Activated CD4-positive, alpha-beta T cell treated with anti-CD3 and anti-CD28 coated beads, Interleukin-2, amount 50 U/mL, for 16 hours (primary cell): ENCODE measurements around the gene KANK4.

Experiments
- DNase-seq: peaks from one replicate; pipeline ENCODE4 v3.0.0-alpha.2; 2020

Gene KANK4

GRCh38 chr1:62304515-62304914 is 14.7 kb downstream of the KANK4 start:
- no peak for DNase-seq

DNA sequence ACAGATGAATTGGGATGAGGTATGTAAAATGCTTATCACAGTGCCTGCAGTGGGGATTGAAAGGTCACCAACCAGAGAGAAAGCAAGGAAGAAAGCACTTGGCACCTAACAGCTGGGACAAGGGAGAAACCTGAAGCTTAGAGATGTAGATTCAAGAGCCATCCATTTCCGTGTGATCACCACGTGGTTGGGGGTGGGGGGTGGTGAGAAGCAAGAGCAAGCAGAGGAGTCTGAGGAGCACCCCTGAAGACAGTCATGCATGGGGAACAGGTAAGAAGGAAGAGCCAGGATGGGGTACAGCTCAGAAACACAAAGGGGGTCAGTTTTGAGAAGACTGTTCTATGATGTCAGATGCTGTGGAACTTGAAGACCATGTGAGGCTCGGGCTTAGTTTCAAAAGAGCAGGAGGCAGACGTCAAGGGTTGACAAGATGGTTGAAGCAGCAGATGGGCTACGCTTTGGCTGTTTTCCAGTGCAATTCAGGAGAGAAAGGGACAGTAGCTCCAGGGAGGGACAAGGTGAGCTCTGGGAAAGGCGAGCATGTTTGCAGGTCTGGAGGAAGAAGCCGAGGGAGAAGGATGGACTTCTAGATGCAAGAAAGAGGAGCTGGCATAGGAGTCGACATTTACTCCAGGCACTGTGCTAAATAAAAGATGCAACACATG is 17.4 kb downstream of the KANK4 start:
- no peak for DNase-seq

DNA sequence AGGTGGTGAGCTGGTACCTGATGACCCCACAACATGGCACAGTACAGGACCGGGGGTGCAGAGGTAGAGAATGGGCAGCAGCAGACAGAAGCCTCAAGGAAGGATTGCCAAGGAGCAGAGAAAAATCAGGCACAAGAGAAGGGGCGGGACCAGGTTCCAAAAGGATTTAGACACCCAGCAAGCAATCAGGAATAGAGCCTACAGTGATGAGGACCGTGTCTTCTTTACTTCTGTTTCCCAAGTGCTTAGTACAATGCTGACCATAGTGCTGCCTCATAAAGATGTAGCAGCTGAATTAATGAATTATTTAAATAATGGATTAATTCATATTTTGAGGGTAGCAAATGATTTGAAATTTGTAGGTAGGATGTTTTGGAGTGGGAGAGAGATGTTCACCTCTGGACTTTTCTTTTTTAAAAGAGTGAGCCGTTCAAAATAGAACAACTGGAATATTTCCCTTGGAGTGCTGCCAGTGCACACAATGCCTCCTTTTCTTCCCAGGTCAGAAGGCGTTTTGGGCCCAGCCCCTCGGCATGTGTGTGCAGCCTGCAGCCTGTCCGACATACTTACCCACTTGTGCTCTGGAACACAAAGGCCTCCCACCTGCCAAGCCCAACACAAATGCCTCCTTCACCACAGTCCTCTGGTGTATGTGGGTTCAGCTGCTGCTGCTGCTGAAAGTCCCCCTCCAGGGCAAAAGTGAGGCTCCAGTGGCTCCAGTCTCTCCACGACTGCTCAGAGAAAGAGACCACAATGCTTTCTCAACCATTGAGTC is 19.6 kb downstream of the KANK4 start:
- no peak for DNase-seq

DNA sequence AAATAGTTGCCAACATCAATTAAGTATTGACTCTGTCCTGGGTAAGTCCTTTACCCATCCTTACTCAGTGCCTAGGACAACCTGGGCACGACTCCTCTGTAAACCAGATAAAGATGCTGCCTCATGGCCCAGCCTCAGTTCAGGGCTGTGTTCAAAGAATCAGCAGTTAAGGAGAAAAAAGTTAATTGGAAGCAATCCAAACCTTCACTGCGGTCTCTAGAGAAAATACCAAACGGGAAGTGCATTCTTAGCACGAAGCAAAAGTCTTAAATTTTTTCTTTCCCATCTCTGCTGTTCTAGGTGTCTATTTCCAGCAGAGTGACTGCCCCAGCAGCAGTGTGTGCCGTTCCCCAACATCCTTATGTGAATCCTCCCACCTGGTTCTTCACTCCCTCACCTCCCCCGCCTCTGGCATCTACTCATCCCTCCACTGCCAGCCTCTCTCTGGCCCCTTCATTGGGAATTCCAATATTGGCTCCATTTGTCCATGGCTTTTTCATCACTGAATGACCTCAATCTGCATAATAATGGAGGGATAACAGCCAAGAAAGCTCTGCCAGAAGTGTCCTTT is 23.2 kb downstream of the KANK4 start:
- no peak for DNase-seq

GRCh38 chr1:62294261-62294660 is 25.0 kb downstream of the KANK4 start:
- DNase-seq: no peak

- DNase-seq: no peak
These were observed 30.6 kb downstream of the KANK4 start for GRCh38 chr1:62288662-62289061.

DNA sequence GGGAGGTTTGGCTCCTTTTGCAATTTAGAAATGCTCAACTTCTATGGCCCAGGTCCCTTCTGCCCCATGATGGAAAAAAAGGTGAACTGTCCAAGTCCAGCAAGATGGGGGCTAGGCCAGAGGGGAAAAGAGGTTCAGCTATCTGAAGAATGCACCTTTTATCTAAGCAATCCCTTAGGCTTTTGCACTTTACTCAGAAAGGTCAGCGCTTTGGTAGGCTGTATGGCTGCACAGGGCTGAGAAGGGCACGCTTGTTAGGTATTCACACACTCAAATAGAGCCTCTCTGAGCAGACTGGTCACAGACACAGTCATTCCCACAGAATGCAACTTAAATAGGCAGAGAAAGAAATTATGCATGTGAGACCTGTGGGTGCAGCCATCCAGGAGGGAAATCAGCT is 31.0 kb downstream of the KANK4 start:
- no peak for DNase-seq

DNA sequence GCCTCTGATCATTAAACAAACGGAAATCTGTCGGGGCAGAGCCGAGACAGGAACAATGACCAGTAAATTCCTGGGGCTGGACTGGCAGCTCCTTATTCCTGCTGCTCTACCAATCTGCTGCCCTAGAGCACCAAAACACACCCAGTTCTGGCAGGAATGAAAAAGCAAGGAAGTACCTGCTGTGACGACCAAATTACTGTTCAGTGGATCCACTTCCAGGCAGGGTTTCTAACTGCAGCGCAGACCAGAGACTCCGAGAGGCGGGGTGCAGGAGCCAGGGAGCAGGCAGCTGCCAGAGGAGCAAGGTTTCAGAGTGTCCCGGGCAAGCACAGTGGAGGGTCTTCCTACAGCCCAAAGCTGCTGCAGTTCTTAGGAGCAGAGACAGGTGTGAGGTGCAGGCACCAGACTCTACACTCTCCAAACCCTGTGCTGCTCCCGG is 32.4 kb downstream of the KANK4 start:
- no peak for DNase-seq

GRCh38 chr1:62285984-62286785 is 33.0 kb downstream of the KANK4 start:
- DNase-seq: no peak

GRCh38 chr1:62285440-62285839 is 33.8 kb downstream of the KANK4 start:
- no peak for DNase-seq

DNA sequence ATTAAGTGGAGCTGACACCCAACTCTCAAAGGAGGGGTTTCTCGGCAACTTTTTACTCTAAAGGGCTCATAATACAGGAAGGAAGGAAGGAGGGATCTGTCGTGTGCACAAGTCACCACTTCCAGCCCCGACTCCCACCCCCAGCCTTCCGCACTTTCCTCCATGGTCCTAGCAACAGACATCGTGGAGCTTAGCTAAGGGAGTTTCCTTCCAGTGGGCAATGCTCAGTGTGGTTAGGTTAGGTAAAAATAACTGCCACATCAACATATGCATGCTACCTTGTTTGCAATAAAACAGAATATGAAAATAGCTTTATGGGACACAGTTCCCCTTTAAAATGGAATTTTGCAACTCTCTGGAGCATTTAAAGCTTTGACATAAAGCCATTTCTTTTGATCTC is 35.2 kb downstream of the KANK4 start:
- DNase-seq: no peak

DNA sequence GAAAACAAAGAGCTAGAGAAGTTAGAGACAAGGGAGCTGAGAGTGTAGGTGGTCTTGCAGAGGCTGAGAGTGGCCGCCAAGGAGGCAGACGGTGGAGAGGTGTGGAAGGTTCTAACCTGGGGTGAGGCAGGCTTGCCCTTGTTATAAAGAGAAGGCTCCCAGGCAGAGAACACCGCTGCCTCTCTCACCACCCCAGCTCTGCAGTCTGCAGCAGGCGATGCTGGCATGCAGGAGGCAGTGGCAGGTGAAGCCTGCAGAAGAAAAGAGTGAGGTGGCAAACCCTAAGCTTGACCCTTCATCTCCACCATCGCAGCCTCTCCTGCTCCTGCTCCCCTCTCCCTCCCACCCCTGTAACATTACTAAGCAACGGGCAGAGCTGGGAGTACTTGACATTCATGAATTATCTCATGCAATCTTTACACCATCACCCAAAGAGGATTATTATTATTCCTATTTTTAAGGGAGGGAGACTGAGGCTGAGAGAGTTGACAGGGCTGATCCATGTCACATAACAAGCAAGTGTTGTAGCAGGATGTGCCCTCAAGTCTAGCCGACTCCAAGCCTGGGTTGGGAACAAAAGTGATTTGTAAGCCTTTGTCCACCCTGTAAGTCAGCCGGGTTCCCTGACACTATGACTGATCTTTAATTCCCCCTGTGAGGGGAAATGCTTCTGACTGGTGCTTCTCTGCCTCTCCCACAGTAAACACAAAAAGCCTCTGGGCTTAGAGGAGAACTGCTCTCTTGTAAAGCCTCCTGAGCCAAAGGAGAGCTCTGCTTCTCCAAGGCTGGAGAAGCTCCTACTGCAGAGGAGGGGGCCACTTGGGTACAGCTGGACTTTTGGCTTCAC is 36.1 kb downstream of the KANK4 start:
- DNase-seq: no peak

DNA sequence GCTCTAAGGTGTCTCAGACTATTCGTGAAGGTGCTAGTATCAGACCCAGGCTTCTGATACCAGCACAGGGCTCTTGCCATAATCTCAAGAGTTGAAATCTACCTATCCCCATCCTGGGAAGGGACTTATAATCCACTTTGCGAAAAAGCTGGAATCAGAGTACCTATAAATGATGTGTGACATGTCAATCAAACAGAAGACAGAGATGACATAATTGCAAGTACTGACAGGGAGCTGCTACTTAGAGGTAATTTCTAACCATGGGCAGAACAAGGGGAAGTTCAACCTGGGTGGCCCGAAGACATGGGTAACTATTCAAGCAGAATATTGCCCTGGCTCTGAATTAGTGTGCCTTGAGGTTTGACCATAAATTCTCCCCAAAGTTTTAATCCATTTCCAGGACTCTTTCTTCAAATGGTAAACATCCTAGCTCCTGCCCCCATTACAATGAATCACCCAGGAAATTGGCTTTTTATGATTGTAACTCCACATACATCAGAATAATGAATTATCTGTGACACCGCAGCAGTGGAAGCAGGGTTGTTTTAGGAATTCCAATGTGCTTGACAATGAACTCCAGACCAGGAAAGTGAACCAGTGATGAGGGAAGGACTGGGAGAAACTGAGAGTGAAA is 37.2 kb downstream of the KANK4 start:
- DNase-seq: no peak

DNA sequence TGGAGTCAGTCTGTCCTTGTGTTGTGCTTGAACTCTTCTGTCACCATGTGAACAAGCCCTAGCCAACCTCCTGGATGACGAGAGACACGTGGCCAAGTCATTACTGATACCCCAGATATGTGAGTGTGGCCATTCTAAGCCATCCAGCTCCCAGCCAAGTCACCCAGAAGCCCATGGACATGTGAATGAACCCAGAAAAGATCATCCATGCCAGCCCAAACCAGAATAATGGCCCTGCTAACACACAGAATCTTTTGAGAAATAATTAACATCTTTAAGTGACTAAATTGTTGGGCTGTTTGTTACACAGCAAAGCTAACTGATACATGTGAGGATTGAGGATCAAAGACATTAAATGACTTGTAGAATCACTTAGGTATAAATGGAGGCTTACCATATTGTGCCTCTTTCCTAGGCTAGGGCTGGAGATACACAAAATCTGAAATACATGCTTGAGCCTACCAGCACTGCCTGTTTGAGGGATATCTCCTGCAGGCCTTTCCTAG is 38.2 kb downstream of the KANK4 start:
- DNase-seq: no peak

GRCh38 chr1:62280150-62280549 is 39.1 kb downstream of the KANK4 start:
- no peak for DNase-seq

GRCh38 chr1:62276791-62277190 is 42.4 kb downstream of the KANK4 start:
- DNase-seq: no peak

GRCh38 chr1:62274496-62275485 is 44.4 kb downstream of the KANK4 start:
- no peak for DNase-seq

DNA sequence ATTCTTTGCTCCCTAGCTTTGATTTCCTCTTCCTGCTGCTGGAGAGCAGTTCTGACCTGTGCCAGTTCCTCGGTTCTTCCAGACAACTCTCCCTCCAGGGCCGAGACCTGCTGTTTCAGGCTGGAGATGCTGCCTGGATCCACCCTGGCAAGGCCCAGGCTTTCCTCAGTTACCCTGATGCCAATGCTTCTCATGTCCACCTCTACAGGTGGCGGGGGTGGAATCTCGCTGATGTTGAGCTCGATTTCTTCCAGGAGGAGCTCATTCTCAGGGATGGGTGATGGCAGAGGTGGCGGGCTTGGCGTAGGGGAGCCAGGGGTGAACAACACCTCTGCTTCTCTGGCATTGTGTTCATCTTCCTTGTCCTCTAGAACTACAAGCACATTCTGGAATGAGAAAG is 45.3 kb downstream of the KANK4 start:
- no peak for DNase-seq

GRCh38 chr1:62271948-62272728 is 47.1 kb downstream of the KANK4 start:
- DNase-seq: peak; percentile 77

- no peak for DNase-seq
These were observed 48.1 kb downstream of the KANK4 start for GRCh38 chr1:62271134-62271533.
